HG02798 (cell line): ENCODE data around the gene CRYGB.
"Not testable (repeated sequence)": the region's sequence is repeated elsewhere in the genome, so short reads cannot be mapped to it uniquely, and the experiment has no call there.

Source experiments
- ATAC-seq: cut with Tn5 transposase; IDR thresholded peaks from one replicate; pipeline ENCODE4 v1.9.1; 2021; ENCODE audit warnings: mild to moderate bottlenecking; ENCODE audit not compliant: unreplicated experiment, poor library complexity

Gene CRYGB

GRCh38 chr2:208150956-208151355 lies 5.0 kb upstream of the CRYGB start:
- ATAC-seq, result no peak

GRCh38 chr2:208150094-208150493 lies 4.1 kb upstream of the CRYGB start:
- ATAC-seq, result no peak

GRCh38 chr2:208148803-208149202 lies 2.8 kb upstream of the CRYGB start:
- no peak for ATAC-seq

GRCh38 chr2:208147759-208148158 lies 1.8 kb upstream of the CRYGB start:
- no peak for ATAC-seq

GRCh38 chr2:208147008-208147407 lies 1.1 kb upstream of the CRYGB start:
- no peak for ATAC-seq

- no peak for ATAC-seq
Observed at GRCh38 chr2:208142925-208143799, 2.8 kb downstream of the CRYGB start.

- no peak for ATAC-seq
Observed at GRCh38 chr2:208142240-208142924, 3.6 kb downstream of the CRYGB start.

- ATAC-seq, result no peak
Observed at GRCh38 chr2:208139447-208139846, 6.5 kb downstream of the CRYGB start.

GRCh38 chr2:208138334-208138733 lies 7.6 kb downstream of the CRYGB start:
- ATAC-seq, result not testable (repeated sequence)

GRCh38 chr2:208136716-208137094 lies 9.3 kb downstream of the CRYGB start:
- no peak for ATAC-seq

- ATAC-seq, result no peak
Observed at GRCh38 chr2:208135794-208136715, 9.9 kb downstream of the CRYGB start.

GRCh38 chr2:208134928-208135586 lies 10.9 kb downstream of the CRYGB start:
- ATAC-seq, result no peak

- ATAC-seq, result no peak
Observed at GRCh38 chr2:208130712-208131110, 15.2 kb downstream of the CRYGB start.

GRCh38 chr2:208129744-208130711 lies 15.9 kb downstream of the CRYGB start, which contains the start of gene CRYGC:
TSS of gene CRYGC (minus strand) at chr2:208129828. CDS start at chr2:208129792, 36 bp downstream.
- no peak for ATAC-seq

- no peak for ATAC-seq
Observed at GRCh38 chr2:208128136-208128535, 17.8 kb downstream of the CRYGB start.

- no peak for ATAC-seq
Observed at GRCh38 chr2:208127090-208127489, 18.9 kb downstream of the CRYGB start.

GRCh38 chr2:208125251-208125650 lies 20.7 kb downstream of the CRYGB start:
- ATAC-seq, result no peak

GRCh38 chr2:208124013-208124715 lies 21.8 kb downstream of the CRYGB start, which contains the start of gene CRYGD:
TSS of gene CRYGD (minus strand) at chr2:208124524. CDS start at chr2:208124473, 51 bp downstream.
- not testable (repeated sequence) for ATAC-seq
